ENCODE results near the gene PRELP. TPM values are rescaled to one million over a fixed set of nuclear protein-coding genes. Genes with fewer than 3 reads are reported as not detected.

PRELP gene
- total and polyA plus RNA-seq, 10 of the 15 experiments (the other 5 are each of a cell fraction or from before 2014, with no cell fraction given), result 0.03 to 0.05 TPM; not detected in 8

DNA sequence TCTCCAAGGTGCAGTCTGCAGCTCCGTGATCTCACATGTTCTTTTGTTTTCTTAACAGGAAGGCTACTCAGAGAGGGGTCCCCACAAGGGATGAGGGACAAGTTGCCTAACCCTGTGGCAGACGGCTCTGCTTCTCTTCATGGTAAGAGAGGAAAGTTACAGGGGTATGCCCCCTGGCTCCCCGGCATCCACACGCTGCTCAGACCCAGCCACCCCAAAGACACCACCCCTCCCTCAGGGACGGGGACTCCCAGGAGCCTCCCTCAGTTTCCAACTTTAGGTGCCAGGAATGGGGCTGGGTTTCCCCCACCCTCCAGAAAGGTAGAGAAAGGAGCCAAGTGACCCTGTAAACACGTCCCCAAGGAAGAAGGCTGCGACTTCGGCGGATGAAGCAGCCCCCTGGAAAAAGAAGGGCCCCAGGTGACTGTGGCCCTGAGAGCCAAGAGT, 38.0 kb downstream of the PRELP start:
- intact Hi-C loops (cut with micrococcal nuclease; ENCODE audit: unreplicated experiment), result no loop called here
- no peak for ATAC-seq
- TF ChIP-seq MYB (IDR thresholded peaks at IDR 0.05; ENCODE audit: borderline replicate concordance, low read depth, low read length) (no peak), YY1 (IDR thresholded peaks at IDR 0.05; ENCODE audit: low read depth, low read length) (no peak), RB1 (IDR thresholded peaks at IDR 0.05; ENCODE audit: borderline replicate concordance) (no peak), MEF2B (IDR thresholded peaks at IDR 0.05; ENCODE audit: partially characterized antibody, poor library complexity, severe bottlenecking) (no peak), NFXL1 (IDR thresholded peaks at IDR 0.05; ENCODE audit: borderline replicate concordance) (no peak), HDAC6 (IDR thresholded peaks at IDR 0.05; ENCODE audit: unreplicated experiment) (no peak), SREBF2 (IDR thresholded peaks at IDR 0.05; ENCODE audit: low read length) (no peak), EED (IDR thresholded peaks at IDR 0.05; ENCODE audit: low read depth) (no peak), EZH2 (IDR thresholded peaks at IDR 0.05; ENCODE audit: borderline replicate concordance, control insufficient read depth, low read depth, low read length) (no peak), TCF12 (IDR thresholded peaks at IDR 0.05; ENCODE audit: low read depth, low read length) (no peak)
- TF ChIP-seq, protein P1, sequence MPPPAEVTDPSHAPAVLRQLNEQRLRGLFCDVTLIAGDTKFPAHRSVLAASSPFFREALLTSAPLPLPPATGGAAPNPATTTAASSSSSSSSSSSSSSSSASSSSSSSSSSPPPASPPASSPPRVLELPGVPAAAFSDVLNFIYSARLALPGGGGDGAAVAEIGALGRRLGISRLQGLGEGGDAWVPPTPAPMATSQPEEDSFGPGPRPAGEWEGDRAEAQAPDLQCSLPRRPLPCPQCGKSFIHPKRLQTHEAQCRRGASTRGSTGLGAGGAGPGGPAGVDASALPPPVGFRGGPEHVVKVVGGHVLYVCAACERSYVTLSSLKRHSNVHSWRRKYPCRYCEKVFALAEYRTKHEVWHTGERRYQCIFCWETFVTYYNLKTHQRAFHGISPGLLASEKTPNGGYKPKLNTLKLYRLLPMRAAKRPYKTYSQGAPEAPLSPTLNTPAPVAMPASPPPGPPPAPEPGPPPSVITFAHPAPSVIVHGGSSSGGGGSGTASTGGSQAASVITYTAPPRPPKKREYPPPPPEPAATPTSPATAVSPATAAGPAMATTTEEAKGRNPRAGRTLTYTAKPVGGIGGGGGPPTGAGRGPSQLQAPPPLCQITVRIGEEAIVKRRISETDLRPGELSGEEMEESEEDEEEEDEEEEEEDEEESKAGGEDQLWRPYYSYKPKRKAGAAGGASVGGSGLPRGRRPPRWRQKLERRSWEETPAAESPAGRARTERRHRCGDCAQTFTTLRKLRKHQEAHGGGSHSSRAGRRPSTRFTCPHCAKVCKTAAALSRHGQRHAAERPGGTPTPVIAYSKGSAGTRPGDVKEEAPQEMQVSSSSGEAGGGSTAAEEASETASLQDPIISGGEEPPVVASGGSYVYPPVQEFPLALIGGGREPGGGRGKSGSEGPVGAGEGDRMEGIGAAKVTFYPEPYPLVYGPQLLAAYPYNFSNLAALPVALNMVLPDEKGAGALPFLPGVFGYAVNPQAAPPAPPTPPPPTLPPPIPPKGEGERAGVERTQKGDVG (CRISPR knock-in tag; IDR thresholded peaks at IDR 0.05), result no peak

More for the DNA sequence above, 38.0 kb downstream of the PRELP start:
- in situ Hi-C loops (cut with MboI), result no loop called here
- Histone ChIP-seq H2AFZ (ENCODE audit: control insufficient read depth, low read depth, low read length) (no peak overlapping the region), H3K27ac (ENCODE audit: control insufficient read depth, insufficient read depth) (no peak overlapping the region), H3K9ac (ENCODE audit: control insufficient read depth, insufficient read depth, low read length) (no peak overlapping the region), H3K27me3 (replicated peaks in 1 of 2; ENCODE audit: control insufficient read depth in 2 of 2, insufficient read depth in 2 of 2, low read length in 1 of 2) (peaks cover 0 to 3% of the 10 kb centered on the region in 2 experiments; a peak in 1 of 4 replicates), H3K36me3 (ENCODE audit: control insufficient read depth in 2 of 2, insufficient read depth in 2 of 2, low read length in 1 of 2) (no peaks in the 10 kb centered on the region), H3K4me2 (ENCODE audit: control insufficient read depth, insufficient read depth) (no peak overlapping the region), H3K9me3 (replicated peaks; ENCODE audit: control insufficient read depth, insufficient read depth, low read length) (no peaks in the 10 kb centered on the region), H3K79me2 (ENCODE audit: control insufficient read depth, insufficient read depth, low read length) (no peaks in the 10 kb centered on the region), H3K4me1 (ENCODE audit: control insufficient read depth, insufficient read depth, low read length) (no peaks in the 10 kb centered on the region; the same call in 1 of the 2 replicates), H4K20me1 (ENCODE audit: control insufficient read depth, insufficient read depth) (no peaks in the 10 kb centered on the region), H3K4me3 (no peak overlapping the region)
- ChIA-PET CTCF (interaction anchor here (1.0 to 2.6 kb wide), 2 partner anchors 25 to 188 kb away, joined by 3 to 10 read pairs; no protein-coding TSS in a partner anchor), SMC1A (ENCODE audit: uncharacterized antibody, unreplicated experiment) (interaction anchor here (0.6 to 0.9 kb wide), 3 partner anchors 80 to 188 kb away, joined by 3 read pairs; no protein-coding TSS in a partner anchor), POLR2A (interaction anchor here (0.5 kb wide), 1 partner anchor 124 kb away, joined by 3 read pairs; no protein-coding TSS in a partner anchor), RAD21 (ENCODE audit: unreplicated experiment) (no interaction called here)
- DNase-seq (ENCODE audit: low read depth, low spot score) (no peak), FAIRE-seq (no peak)
- 35% methylated on average over 9 of the region's 9 CpGs for WGBS (ENCODE audit: insufficient coverage, insufficient replicate concordance, low lambda C conversion rate, missing lambda C conversion rate)
- BruUV-seq (replicated peaks), result no TSS peak

Data from GM12878 (cell line).